ENCODE results near the gene GABRE. TPM values are rescaled to one million over a fixed set of nuclear protein-coding genes. Genes with fewer than 3 reads are reported as not detected.

The GABRE gene
- total RNA-seq (under 1 TPM in 1 of 2 donors, not detected in 1; 0.42 TPM), total RNA-seq (0 to 0.70 reads per million in 2 donors)

DNA sequence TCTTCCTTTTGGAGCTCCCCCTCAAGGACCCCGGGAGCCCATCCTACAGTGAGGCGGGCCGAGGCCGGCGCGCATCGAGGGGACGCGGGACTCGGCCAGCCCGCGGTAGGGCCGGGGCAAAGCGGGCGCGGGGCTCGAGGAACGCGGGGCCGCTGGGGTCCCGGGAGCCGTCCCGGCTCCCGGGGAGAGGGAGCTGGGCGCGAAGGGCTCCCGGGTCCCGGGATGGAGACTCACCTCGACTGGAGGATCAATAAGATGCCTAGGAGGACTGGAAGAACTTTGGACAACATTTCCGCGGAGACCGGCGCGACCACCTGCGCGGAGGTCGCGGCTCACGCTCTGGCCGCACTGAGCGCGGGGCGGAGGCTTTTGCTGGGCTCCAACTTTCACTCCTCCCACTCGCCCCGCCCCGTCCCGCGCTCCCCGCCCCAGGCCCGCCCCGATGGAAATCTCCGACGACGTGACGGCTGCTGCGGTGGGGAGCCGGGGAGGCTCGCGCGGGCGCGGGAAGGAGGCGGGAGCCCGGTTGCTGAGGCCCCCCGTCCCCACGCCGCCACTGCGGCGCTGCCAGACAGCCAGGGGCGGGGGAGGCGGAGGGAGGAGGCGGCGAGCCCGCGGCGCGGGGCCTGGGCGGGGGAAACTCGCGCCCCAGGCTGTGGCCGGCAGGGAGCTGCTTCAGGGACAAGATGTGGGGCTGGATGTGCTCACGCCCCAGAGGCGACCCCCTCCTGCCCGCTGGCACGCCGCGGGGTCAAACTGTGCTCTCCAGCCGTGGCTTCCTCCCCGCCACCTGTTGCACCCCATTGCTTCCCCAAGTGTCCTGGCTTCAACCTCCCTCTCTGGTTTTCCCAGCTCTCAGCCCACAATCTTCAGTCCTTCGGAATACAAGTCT, at the start of gene GABRE:
Gene GABRE (minus strand): TSS at position 341 of the 892 bp plus-strand sequence. CDS start 51 bp downstream, at position 290.
- ATAC-seq (no peak), DNase-seq (no peak)

DNA sequence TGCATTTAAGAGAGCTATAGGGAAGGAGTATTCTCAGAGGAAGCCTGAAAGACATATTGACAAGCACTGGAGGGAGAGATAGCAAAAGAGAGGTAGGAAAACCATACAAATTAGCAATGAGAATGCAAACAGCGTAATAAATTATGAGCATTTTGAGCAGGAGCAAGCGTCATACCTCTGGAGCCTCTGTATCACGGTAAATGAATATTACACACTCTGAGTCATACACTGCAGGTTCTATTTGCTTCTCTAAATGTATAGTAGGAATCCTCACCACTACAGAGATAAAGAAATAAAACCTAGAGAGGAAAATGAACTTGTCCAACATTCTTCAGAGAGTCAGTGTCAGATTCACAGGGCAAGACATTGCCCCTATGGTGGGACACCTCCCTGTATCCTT, 46.4 kb upstream of the GABRE start:
- H3K36me3 Mint-ChIP-seq (ENCODE audit: low read depth): no peaks in the 10 kb centered on the region
- no peak overlapping the region for H3K27ac Mint-ChIP-seq
- no peak for DNase-seq
- no peak overlapping the region for H3K4me3 Mint-ChIP-seq
- no peak for ATAC-seq
- H3K27me3 Mint-ChIP-seq: no peaks in the 10 kb centered on the region
- H3K9me3 ChIP-seq (ENCODE audit: control insufficient read depth, low read length, poor library complexity, severe bottlenecking): no peaks in the 10 kb centered on the region
- H3K4me1 Mint-ChIP-seq: no peaks in the 10 kb centered on the region

More for the DNA sequence above, at the start of gene GABRE:
- H3K27me3 Mint-ChIP-seq: peaks cover 13% of the 10 kb centered on the region
- H3K36me3 Mint-ChIP-seq (ENCODE audit: low read depth): no peaks in the 10 kb centered on the region
- no peaks in the 10 kb centered on the region for H3K4me1 Mint-ChIP-seq
- peak within 1 kb of the TSS; percentile 37 for H3K4me3 Mint-ChIP-seq
- no peak within 1 kb of the TSS for H3K27ac Mint-ChIP-seq
- H3K9me3 ChIP-seq (ENCODE audit: control insufficient read depth, low read length, poor library complexity, severe bottlenecking): no peaks in the 10 kb centered on the region

- no peak overlapping the region for H3K27ac Mint-ChIP-seq
- no peak for ATAC-seq
- DNase-seq: no peak
- H3K4me3 Mint-ChIP-seq: no peak overlapping the region
- no peaks in the 10 kb centered on the region for H3K36me3 Mint-ChIP-seq (ENCODE audit: low read depth)
- H3K4me1 Mint-ChIP-seq: no peaks in the 10 kb centered on the region
- no peaks in the 10 kb centered on the region for H3K9me3 ChIP-seq (ENCODE audit: control insufficient read depth, low read length, poor library complexity, severe bottlenecking)
- H3K27me3 Mint-ChIP-seq: no peaks in the 10 kb centered on the region
Measured at GRCh38 chrX:151999813-152000212, 25.3 kb upstream of the GABRE start.

- ATAC-seq: no peak
- no peak overlapping the region for H3K27ac Mint-ChIP-seq
- no peaks in the 10 kb centered on the region for H3K27me3 Mint-ChIP-seq
- H3K36me3 Mint-ChIP-seq (ENCODE audit: low read depth): no peaks in the 10 kb centered on the region
- H3K4me3 Mint-ChIP-seq: no peak overlapping the region
- no peaks in the 10 kb centered on the region for H3K4me1 Mint-ChIP-seq
- no peaks in the 10 kb centered on the region for H3K9me3 ChIP-seq (ENCODE audit: control insufficient read depth, low read length, poor library complexity, severe bottlenecking)
- DNase-seq: no peak
Measured at GRCh38 chrX:151997539-151997938, 23.1 kb upstream of the GABRE start.

DNA sequence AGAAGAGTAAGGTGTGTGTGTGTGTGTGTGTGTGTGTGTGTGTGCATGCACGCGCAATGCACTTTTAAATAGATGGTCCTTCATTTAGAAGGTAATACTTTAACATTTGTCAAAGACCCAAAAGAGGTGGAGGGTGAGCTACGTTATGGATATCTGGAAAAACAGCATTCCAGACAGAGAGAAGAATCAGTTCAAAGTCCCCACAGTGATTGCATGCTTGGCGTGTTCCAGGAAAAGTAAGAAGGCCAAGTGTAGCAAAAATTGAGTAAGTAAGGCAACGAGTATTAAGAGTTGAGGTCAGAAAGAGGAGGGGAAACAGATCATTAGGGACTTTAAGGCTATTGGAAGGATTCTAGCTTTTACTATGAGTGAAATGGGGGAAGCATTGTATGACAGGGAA, 21.9 kb upstream of the GABRE start:
- H3K27ac Mint-ChIP-seq: no peak overlapping the region
- no peaks in the 10 kb centered on the region for H3K9me3 ChIP-seq (ENCODE audit: control insufficient read depth, low read length, poor library complexity, severe bottlenecking)
- H3K27me3 Mint-ChIP-seq: no peaks in the 10 kb centered on the region
- H3K4me3 Mint-ChIP-seq: no peak overlapping the region
- DNase-seq: no peak
- no peaks in the 10 kb centered on the region for H3K4me1 Mint-ChIP-seq
- no peak for ATAC-seq
- no peaks in the 10 kb centered on the region for H3K36me3 Mint-ChIP-seq (ENCODE audit: low read depth)

DNA sequence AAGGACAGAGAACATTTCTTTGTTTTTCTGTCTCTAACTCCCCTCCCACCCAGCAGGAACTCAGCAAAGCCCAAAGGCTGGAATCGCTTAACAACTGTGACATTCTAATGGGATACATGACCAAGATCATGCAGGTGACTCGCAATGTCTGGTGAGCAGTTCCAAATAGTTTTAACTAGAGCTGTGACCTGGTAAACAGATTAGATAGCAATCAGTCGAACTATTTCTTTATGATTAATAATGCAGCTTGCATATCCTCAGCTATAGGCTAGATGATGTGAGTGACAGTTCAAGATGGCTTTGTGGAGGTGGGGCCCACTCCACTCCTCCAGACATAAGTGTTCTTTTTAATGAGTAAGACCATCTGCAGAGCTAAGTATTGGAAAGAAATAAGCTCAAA, 20.0 kb upstream of the GABRE start:
- H3K9me3 ChIP-seq (ENCODE audit: control insufficient read depth, low read length, poor library complexity, severe bottlenecking): no peaks in the 10 kb centered on the region
- no peak for DNase-seq
- H3K27ac Mint-ChIP-seq: no peak overlapping the region
- no peaks in the 10 kb centered on the region for H3K4me1 Mint-ChIP-seq
- no peaks in the 10 kb centered on the region for H3K36me3 Mint-ChIP-seq (ENCODE audit: low read depth)
- no peaks in the 10 kb centered on the region for H3K27me3 Mint-ChIP-seq
- H3K4me3 Mint-ChIP-seq: no peak overlapping the region
- ATAC-seq: no peak

DNA sequence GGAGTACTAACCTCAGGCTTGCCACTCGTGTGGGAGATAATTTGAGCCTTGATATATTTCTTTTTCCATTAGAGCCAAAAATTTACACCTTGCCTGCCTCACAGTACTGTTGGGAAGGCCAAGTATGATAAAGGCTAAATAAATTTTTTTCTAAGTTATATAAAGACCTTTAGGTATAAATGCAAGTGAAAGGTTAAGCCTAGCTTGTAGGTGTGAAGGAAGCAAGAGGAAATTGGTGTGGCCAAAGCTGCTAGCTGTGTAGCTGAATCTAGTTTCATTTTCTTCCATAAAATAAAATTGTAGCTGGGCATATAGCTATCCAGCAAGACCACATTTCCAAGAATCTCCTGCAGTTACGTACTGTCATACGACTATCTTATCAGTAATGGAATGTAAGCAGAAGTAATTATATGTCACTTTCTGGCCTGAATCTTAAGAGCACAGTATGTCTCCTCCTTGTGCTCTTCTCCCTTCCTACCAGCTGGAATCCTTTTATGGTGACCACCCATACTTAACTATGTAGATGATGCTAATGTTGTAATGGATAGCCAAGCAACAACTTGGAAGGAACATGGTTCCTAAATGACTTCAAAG, 14.3 kb upstream of the GABRE start:
- H3K27ac Mint-ChIP-seq: no peak overlapping the region
- no peak for ATAC-seq
- no peaks in the 10 kb centered on the region for H3K27me3 Mint-ChIP-seq
- H3K4me1 Mint-ChIP-seq: no peaks in the 10 kb centered on the region
- H3K9me3 ChIP-seq (ENCODE audit: control insufficient read depth, low read length, poor library complexity, severe bottlenecking): no peaks in the 10 kb centered on the region
- no peaks in the 10 kb centered on the region for H3K36me3 Mint-ChIP-seq (ENCODE audit: low read depth)
- no peak for DNase-seq
- no peak overlapping the region for H3K4me3 Mint-ChIP-seq

DNA sequence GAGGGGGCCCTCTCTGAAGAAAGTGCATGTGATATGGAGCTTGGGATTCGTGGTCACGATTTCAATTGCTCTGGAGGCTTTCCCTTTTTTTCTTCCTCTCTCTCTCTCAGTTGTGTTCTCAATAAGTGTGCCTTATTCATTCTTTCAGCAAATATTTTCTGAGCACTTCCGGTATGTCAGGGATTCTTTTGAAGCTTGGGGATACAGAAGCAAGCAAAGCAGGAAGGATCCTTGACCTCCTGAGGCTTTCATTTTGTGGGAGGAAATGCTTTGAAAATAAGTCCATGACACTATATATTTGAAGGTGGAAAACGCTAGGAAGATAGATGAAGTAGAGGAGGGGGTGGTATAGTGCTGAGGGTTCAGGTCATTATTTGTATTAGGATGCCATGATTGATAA, 12.6 kb upstream of the GABRE start:
- ATAC-seq (no peak), DNase-seq (no peak)
- H3K27ac Mint-ChIP-seq: no peak overlapping the region
- H3K9me3 ChIP-seq (ENCODE audit: control insufficient read depth, low read length, poor library complexity, severe bottlenecking): no peaks in the 10 kb centered on the region
- no peaks in the 10 kb centered on the region for H3K4me1 Mint-ChIP-seq
- no peak overlapping the region for H3K4me3 Mint-ChIP-seq
- H3K36me3 Mint-ChIP-seq (ENCODE audit: low read depth): no peaks in the 10 kb centered on the region
- H3K27me3 Mint-ChIP-seq: no peaks in the 10 kb centered on the region

DNA sequence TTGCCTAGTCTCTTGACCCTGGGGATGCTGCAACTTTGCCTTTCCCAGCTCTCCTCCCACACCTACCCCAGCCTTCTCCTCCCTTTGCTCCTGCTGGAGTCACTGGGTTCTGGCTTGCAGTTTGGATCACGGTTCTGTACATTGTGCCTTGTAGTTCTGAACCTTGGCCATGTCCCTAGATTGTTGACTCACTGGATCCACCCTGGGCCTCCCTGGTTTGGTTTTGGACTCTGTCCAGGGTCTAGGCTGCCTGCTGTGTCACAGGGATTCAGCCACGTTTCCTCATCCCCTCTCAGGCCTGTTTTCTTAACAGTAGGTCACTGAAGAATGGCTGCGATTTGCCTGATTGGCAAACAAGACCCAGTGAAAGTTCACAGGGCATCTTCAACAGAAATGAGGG, 11.5 kb upstream of the GABRE start:
- H3K27ac Mint-ChIP-seq: no peak overlapping the region
- H3K27me3 Mint-ChIP-seq: no peaks in the 10 kb centered on the region
- ATAC-seq (no peak), DNase-seq (no peak)
- no peaks in the 10 kb centered on the region for H3K4me1 Mint-ChIP-seq
- no peaks in the 10 kb centered on the region for H3K36me3 Mint-ChIP-seq (ENCODE audit: low read depth)
- H3K9me3 ChIP-seq (ENCODE audit: control insufficient read depth, low read length, poor library complexity, severe bottlenecking): no peaks in the 10 kb centered on the region
- H3K4me3 Mint-ChIP-seq: no peak overlapping the region

- DNase-seq: no peak
- no peak for ATAC-seq
- H3K27ac Mint-ChIP-seq: no peak overlapping the region
- no peaks in the 10 kb centered on the region for H3K27me3 Mint-ChIP-seq
- no peak overlapping the region for H3K4me3 Mint-ChIP-seq
- H3K9me3 ChIP-seq (ENCODE audit: control insufficient read depth, low read length, poor library complexity, severe bottlenecking): no peaks in the 10 kb centered on the region
- no peaks in the 10 kb centered on the region for H3K4me1 Mint-ChIP-seq
- no peaks in the 10 kb centered on the region for H3K36me3 Mint-ChIP-seq (ENCODE audit: low read depth)
Measured at GRCh38 chrX:151985531-151985930, 11.1 kb upstream of the GABRE start.

GRCh38 chrX:151984902-151985301, 10.4 kb upstream of the GABRE start:
- Mint-ChIP-seq H3K4me1 (no peaks in the 10 kb centered on the region), H3K27me3 (no peaks in the 10 kb centered on the region), H3K27ac (no peak overlapping the region), H3K36me3 (ENCODE audit: low read depth) (no peaks in the 10 kb centered on the region), H3K4me3 (no peak overlapping the region)
- no peak for ATAC-seq
- H3K9me3 ChIP-seq (ENCODE audit: control insufficient read depth, low read length, poor library complexity, severe bottlenecking): no peaks in the 10 kb centered on the region
- no peak for DNase-seq

GRCh38 chrX:151984328-151984727, 9.9 kb upstream of the GABRE start:
- ATAC-seq (no peak), DNase-seq (no peak)
- H3K4me3 Mint-ChIP-seq: no peak overlapping the region
- no peaks in the 10 kb centered on the region for H3K27me3 Mint-ChIP-seq
- no peaks in the 10 kb centered on the region for H3K36me3 Mint-ChIP-seq (ENCODE audit: low read depth)
- H3K9me3 ChIP-seq (ENCODE audit: control insufficient read depth, low read length, poor library complexity, severe bottlenecking): no peaks in the 10 kb centered on the region
- no peak overlapping the region for H3K27ac Mint-ChIP-seq
- no peaks in the 10 kb centered on the region for H3K4me1 Mint-ChIP-seq

GRCh38 chrX:151983186-151983585, 8.7 kb upstream of the GABRE start:
- no peak overlapping the region for H3K4me3 Mint-ChIP-seq
- no peak for ATAC-seq
- H3K4me1 Mint-ChIP-seq: no peaks in the 10 kb centered on the region
- H3K36me3 Mint-ChIP-seq (ENCODE audit: low read depth): no peaks in the 10 kb centered on the region
- H3K27ac Mint-ChIP-seq: no peak overlapping the region
- no peaks in the 10 kb centered on the region for H3K9me3 ChIP-seq (ENCODE audit: control insufficient read depth, low read length, poor library complexity, severe bottlenecking)
- no peaks in the 10 kb centered on the region for H3K27me3 Mint-ChIP-seq
- DNase-seq: no peak

DNA sequence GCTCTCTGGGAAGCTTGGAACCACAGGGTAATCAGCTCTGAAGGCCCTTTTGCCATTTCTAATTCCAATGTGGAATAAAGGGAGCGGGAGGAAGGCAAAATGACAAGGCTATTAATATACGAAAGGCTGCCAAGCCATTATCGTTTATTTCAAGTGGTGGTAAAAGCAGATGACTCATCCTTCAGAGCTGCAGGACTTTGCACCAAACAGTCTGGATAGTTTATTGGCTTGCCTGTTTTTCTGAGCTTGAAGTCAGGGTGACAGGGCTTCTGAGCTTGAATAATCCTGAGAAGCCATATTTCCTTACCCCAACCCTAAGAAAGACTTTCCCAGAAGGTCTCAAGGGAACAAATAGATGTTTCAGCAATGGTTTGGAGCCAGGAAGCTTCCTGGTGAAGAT, 7.7 kb upstream of the GABRE start:
- H3K4me3 Mint-ChIP-seq: no peak overlapping the region
- H3K27ac Mint-ChIP-seq: no peak overlapping the region
- no peak for DNase-seq
- no peaks in the 10 kb centered on the region for H3K4me1 Mint-ChIP-seq
- no peak for ATAC-seq
- H3K36me3 Mint-ChIP-seq (ENCODE audit: low read depth): no peaks in the 10 kb centered on the region
- no peaks in the 10 kb centered on the region for H3K9me3 ChIP-seq (ENCODE audit: control insufficient read depth, low read length, poor library complexity, severe bottlenecking)
- no peaks in the 10 kb centered on the region for H3K27me3 Mint-ChIP-seq
